ENCODE measurements around the gene PLXNB2.

Gene PLXNB2

GRCh38 chr22:50297510-50298265, 9.8 kb downstream of the PLXNB2 start:
- DNase-seq = no peak

- DNase-seq = no peak
Measured at GRCh38 chr22:50296658-50297490, 10.6 kb downstream of the PLXNB2 start.

GRCh38 chr22:50294319-50294656, 13.2 kb downstream of the PLXNB2 start:
- DNase-seq = no peak

DNA sequence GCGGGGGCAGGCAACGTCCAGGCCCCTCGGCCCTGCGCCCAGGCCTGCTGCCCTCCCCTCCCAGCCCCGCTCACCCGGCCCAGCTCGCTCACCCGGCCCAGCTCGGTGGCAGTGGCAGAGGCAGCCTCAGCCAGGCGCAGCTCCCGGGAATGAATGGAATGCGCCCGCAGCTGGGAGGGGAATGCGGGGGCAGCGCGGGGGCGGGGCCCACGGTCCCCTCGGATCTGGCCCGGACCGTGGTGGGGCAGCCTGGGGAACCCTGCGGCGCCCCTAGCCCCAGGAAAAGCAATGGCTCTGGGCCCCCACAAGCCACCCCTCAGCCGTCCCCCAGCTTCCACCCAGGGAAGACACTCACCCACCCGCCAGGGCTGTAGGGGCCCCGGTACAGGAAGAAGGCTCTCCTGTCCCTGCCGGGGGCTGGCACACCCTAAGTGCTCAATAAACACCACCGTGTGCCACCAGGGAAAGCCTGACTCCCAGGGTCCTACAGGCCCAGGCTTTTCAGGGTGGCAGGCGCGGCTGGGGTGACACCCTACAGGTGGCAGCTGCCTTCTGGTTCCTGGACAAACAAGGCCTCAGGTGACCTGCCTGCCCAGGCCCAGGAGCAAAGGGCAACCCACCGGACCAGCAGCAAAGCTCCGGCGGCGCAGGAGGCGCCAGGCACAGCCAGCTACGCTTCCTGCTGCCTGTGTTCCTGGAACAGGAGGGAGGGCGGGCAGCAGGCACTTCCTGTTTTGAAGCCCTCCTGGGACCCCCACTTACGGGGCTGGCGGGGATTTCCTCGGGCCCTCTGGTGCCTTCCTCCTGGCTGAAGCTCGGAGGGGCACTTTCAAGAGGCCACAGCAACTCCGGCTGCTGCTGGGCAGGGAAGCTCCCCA, 13.8 kb downstream of the PLXNB2 start:
- DNase-seq = no peak

DNA sequence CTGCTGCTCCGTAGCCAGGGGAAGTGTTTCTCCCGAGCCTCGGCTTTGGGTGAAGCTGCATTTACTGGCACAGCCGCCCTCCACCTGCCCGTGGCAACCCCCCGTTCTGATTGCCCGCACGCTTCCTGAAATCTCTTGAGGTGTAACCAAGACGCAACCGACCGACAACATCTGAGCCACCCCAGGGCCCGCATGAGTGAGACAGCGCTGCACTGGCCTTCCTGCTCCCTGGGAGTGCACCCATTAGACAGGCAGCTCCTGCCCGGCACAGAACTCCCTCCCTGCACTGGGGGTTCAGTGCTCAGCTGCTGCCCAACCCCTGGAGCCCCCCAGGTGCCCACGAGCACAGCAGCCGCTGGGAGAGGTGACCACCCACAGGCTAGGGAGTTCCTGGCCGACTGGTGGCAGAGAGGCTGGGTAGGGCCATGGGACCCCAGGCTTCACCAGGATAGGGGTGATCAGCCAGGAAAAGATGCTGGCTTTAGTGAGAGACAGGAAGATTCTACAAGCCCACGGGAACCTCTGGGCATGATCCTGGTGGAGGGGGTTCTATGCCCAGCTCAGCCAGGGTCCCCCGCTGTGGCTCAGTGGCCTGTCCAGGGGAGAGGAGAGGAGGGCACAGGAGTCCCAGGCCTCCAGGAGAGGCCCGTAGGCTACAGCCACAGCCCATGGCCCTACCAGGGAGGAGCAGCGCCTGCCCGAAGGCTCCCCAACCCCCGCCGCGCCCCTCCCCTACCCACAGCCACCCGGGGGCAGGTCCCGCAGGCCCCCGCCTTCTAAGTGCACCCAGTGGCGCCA, 14.6 kb downstream of the PLXNB2 start:
- no peak for DNase-seq

GRCh38 chr22:50289942-50290630, 17.4 kb downstream of the PLXNB2 start:
- DNase-seq = no peak

GRCh38 chr22:50289151-50289941, 18.1 kb downstream of the PLXNB2 start:
- DNase-seq = no peak

DNA sequence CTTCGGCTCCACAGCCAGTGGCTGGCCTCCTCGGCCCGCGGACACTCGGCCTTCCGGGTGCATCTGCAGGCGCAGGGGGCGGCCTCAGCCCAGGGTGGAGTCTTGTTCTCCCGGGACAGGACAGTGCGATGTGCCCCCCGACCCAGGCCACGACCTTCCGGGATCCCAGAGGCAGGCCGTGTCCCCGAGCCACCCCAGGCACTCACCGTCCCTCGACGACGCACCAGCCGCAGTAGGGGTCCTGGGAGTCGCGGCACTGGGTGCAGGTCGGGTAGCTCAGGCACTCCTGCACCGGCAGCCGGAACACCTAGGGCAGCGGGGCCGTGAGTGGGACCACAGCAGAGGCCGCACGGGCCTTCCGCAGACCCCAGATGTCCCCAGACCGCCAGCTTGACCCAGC, 19.7 kb downstream of the PLXNB2 start:
- DNase-seq = no peak

GRCh38 chr22:50286701-50287318, 20.6 kb downstream of the PLXNB2 start:
- no peak for DNase-seq

DNA sequence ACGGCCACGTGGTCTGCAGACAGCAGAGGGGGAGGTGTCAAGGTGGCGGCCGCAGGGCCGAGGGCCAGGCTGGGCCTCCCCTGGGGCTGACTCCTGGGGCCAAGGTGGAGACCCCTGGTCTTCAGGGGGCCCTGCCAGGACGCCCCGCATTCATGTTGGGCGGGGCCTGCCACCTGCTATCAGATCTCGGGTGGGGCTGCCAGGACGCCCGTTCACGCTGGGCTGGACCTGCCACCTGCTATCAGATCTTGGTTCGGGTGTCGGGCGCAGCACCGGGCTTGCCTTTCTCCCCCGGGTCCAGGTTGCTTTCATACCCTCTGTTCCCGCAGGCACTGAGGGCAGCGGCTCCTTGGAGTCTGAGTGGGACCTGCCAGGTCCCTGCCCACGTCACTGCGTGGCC, 21.2 kb downstream of the PLXNB2 start:
- no peak for DNase-seq

- no peak for DNase-seq
Measured at GRCh38 chr22:50285568-50286229, 21.7 kb downstream of the PLXNB2 start.

- no peak for DNase-seq
Measured at GRCh38 chr22:50284479-50284878, 23.0 kb downstream of the PLXNB2 start.

DNA sequence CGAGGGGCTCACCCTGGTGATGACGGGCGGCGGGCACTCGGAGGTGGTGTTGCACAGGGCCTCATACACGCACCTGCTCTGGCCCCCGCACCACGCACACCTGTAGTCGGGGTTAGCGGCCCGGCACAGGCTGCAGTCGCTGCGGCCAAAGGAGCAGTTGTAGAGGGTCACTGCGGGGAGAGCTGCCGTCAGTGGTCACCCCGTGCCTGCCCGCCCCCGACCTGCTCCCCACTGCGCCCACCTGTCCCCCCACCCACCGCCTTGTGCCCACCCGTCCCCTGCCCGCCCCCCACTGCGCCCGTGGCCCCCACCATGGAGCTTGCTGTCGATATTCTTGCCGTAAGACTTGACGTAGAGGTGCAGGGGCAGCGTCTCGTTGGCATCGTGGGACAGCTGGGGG, 23.6 kb downstream of the PLXNB2 start:
- DNase-seq = no peak

GRCh38 chr22:50282361-50283155, 24.9 kb downstream of the PLXNB2 start:
- DNase-seq = no peak

DNA sequence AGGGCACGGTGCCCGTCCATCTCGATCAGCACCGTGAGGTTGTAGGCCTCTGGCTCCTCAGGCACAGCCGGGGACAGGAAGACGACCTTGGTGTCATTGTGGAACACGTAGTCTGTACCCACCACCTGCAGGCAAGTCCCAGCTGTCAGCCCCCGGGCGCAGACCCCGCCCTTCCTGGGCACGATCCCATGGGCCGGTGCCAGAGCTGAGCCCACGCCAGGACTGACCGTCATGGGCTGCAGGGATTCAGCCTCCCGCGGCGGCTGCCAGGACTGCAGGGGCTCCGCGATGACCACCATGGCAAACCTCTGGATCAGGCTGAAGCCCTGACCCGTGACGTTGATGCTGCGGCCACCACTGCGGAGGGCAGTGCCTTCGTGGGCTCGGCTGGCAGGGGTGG, 25.5 kb downstream of the PLXNB2 start:
- DNase-seq = no peak

- DNase-seq = no peak
Measured at GRCh38 chr22:50281384-50281760, 26.1 kb downstream of the PLXNB2 start.

- no peak for DNase-seq
Measured at GRCh38 chr22:50280708-50281383, 26.6 kb downstream of the PLXNB2 start.

- DNase-seq = no peak
Measured at GRCh38 chr22:50280022-50280707, 27.3 kb downstream of the PLXNB2 start.
